ENCODE data around the gene PAX7.

Gene PAX7

DNA sequence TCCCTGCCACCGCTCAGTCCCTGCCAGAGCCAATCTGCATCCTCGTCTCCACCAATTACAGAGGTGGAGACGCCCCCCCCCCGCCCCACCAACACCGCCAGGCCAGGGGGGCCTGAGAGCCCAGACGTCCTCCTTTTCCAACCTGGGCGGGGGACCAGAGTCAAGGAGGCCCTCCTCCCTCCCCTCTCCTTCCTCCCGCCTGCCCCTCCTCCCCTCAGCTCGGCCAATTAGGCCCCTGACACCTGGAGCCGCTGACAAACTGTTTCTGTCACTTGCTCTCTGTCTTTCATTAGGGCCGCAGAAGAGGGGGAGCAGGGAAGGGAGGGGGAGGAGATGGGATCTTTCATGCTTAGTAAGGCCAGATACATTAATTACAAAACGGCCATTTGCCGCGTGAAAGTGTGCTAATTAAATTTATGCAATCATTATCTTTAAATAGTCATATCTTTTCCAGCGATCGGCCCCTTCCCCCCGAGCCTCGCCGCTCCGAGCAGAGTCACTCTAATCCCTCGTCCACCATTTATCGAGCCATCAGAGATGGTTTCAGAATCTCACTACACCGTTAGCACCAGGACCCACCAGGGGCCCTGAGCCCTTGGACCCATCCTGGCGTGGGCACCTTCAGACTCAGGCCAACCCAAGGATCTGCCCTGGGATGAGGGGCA is 94.7 kb downstream of the PAX7 start:
- Histone ChIP-seq H3K27me3 (ENCODE audit: insufficient read depth, insufficient read length) (no peaks in the 10 kb centered on the region), H3K4me3 (ENCODE audit: insufficient read length, low read depth) (no peak overlapping the region), H3K9me3 (ENCODE audit: insufficient read depth, low read length) (no peaks in the 10 kb centered on the region), H3K4me1 (ENCODE audit: insufficient read depth, insufficient read length) (peaks cover 13% of the 10 kb centered on the region), H3K36me3 (ENCODE audit: insufficient read depth, insufficient read length, low read length) (no peaks in the 10 kb centered on the region), H3K9ac (ENCODE audit: insufficient read length, low read depth) (no peak overlapping the region)
- DNase-seq (ENCODE audit: low read depth, low spot score): no peak
- TF ChIP-seq YY1 (IDR thresholded peaks at IDR 0.05; ENCODE audit: insufficient read depth, insufficient read length) (no peak), ZNF274 (IDR thresholded peaks at IDR 0.05; ENCODE audit: low read depth, low read length) (no peak), SUZ12 (IDR thresholded peaks at IDR 0.05; ENCODE audit: extremely low read depth, insufficient read depth, insufficient read length) (no peak)

- H3K27me3 ChIP-seq (ENCODE audit: insufficient read depth, insufficient read length): no peaks in the 10 kb centered on the region
- no peaks in the 10 kb centered on the region for H3K36me3 ChIP-seq (ENCODE audit: insufficient read depth, insufficient read length, low read length)
- DNase-seq (ENCODE audit: low read depth, low spot score): no peak
- H3K4me3 ChIP-seq (ENCODE audit: insufficient read length, low read depth): no peak overlapping the region
- no peak for TF ChIP-seq YY1 (IDR thresholded peaks at IDR 0.05; ENCODE audit: insufficient read depth, insufficient read length)
- TF ChIP-seq ZNF274 (IDR thresholded peaks at IDR 0.05; ENCODE audit: low read depth, low read length): no peak
- TF ChIP-seq SUZ12 (IDR thresholded peaks at IDR 0.05; ENCODE audit: extremely low read depth, insufficient read depth, insufficient read length): no peak
- no peaks in the 10 kb centered on the region for H3K9me3 ChIP-seq (ENCODE audit: insufficient read depth, low read length)
- peaks cover 13% of the 10 kb centered on the region for H3K4me1 ChIP-seq (ENCODE audit: insufficient read depth, insufficient read length)
- no peak overlapping the region for H3K9ac ChIP-seq (ENCODE audit: insufficient read length, low read depth)
These were observed 95.7 kb downstream of the PAX7 start for GRCh38 chr1:18726368-18726767.

DNA sequence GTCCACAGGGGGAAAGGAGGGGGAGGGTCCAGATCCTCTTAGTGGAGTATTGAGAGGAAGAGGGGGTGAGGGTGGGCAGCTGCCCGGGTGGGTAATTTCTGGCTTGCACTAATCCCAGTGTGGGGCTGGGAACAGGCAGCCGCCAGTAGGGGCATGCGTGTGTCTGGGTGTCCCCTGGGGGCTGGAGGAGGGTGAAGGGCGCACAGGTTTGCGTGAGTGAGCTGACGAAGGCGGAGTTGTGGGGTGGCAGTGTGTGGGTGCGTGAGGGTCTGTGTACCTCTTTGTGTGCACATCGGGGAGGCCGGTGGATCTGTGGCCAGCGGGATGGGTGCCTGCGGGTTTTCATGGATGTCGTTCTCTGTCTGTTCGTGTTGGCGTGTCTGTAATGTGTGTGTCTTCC is 97.3 kb downstream of the PAX7 start:
- no peaks in the 10 kb centered on the region for H3K9me3 ChIP-seq (ENCODE audit: insufficient read depth, low read length)
- H3K4me1 ChIP-seq (ENCODE audit: insufficient read depth, insufficient read length): peaks cover 14% of the 10 kb centered on the region
- no peaks in the 10 kb centered on the region for H3K36me3 ChIP-seq (ENCODE audit: insufficient read depth, insufficient read length, low read length)
- H3K4me3 ChIP-seq (ENCODE audit: insufficient read length, low read depth): no peak overlapping the region
- TF ChIP-seq SUZ12 (IDR thresholded peaks at IDR 0.05; ENCODE audit: extremely low read depth, insufficient read depth, insufficient read length) (no peak), YY1 (IDR thresholded peaks at IDR 0.05; ENCODE audit: insufficient read depth, insufficient read length) (no peak), ZNF274 (IDR thresholded peaks at IDR 0.05; ENCODE audit: low read depth, low read length) (no peak)
- H3K27me3 ChIP-seq (ENCODE audit: insufficient read depth, insufficient read length): no peaks in the 10 kb centered on the region
- H3K9ac ChIP-seq (ENCODE audit: insufficient read length, low read depth): no peak overlapping the region
- DNase-seq (ENCODE audit: low read depth, low spot score): no peak

GRCh38 chr1:18730321-18730720 is 99.7 kb downstream of the PAX7 start:
- no peak overlapping the region for H3K9ac ChIP-seq (ENCODE audit: insufficient read length, low read depth)
- no peak overlapping the region for H3K4me3 ChIP-seq (ENCODE audit: insufficient read length, low read depth)
- DNase-seq (ENCODE audit: low read depth, low spot score): no peak
- no peaks in the 10 kb centered on the region for H3K36me3 ChIP-seq (ENCODE audit: insufficient read depth, insufficient read length, low read length)
- H3K4me1 ChIP-seq (ENCODE audit: insufficient read depth, insufficient read length): peaks cover 10% of the 10 kb centered on the region
- H3K27me3 ChIP-seq (ENCODE audit: insufficient read depth, insufficient read length): no peaks in the 10 kb centered on the region
- TF ChIP-seq SUZ12 (IDR thresholded peaks at IDR 0.05; ENCODE audit: extremely low read depth, insufficient read depth, insufficient read length) (no peak), YY1 (IDR thresholded peaks at IDR 0.05; ENCODE audit: insufficient read depth, insufficient read length) (no peak), ZNF274 (IDR thresholded peaks at IDR 0.05; ENCODE audit: low read depth, low read length) (no peak)
- H3K9me3 ChIP-seq (ENCODE audit: insufficient read depth, low read length): no peaks in the 10 kb centered on the region

DNA sequence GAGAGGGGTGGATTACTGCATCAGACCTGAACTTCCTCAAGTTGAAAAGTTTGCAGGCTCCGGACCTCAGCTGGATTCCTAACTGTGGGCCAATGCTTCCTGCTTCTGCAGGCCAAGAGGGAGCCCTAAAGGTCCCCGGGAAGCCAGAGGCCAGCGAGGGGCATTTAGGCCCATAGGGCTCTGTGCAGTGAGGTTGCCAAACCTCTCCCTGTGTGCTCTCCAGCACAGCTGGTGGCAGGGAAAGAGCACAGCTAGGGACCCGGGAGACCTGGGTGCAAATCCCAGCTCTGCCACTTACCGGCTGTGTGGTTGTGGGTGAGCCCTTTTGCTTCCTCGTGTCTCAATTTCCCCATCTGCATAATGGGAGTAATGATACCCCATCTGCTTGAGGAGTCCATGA is 100.5 kb downstream of the PAX7 start:
- Histone ChIP-seq H3K4me1 (ENCODE audit: insufficient read depth, insufficient read length) (peaks cover 8% of the 10 kb centered on the region), H3K36me3 (ENCODE audit: insufficient read depth, insufficient read length, low read length) (no peaks in the 10 kb centered on the region), H3K9me3 (ENCODE audit: insufficient read depth, low read length) (no peaks in the 10 kb centered on the region), H3K4me3 (ENCODE audit: insufficient read length, low read depth) (no peak overlapping the region), H3K27me3 (ENCODE audit: insufficient read depth, insufficient read length) (no peaks in the 10 kb centered on the region), H3K9ac (ENCODE audit: insufficient read length, low read depth) (no peak overlapping the region)
- TF ChIP-seq YY1 (IDR thresholded peaks at IDR 0.05; ENCODE audit: insufficient read depth, insufficient read length): no peak
- no peak for TF ChIP-seq ZNF274 (IDR thresholded peaks at IDR 0.05; ENCODE audit: low read depth, low read length)
- no peak for TF ChIP-seq SUZ12 (IDR thresholded peaks at IDR 0.05; ENCODE audit: extremely low read depth, insufficient read depth, insufficient read length)
- no peak for DNase-seq (ENCODE audit: low read depth, low spot score)

DNA sequence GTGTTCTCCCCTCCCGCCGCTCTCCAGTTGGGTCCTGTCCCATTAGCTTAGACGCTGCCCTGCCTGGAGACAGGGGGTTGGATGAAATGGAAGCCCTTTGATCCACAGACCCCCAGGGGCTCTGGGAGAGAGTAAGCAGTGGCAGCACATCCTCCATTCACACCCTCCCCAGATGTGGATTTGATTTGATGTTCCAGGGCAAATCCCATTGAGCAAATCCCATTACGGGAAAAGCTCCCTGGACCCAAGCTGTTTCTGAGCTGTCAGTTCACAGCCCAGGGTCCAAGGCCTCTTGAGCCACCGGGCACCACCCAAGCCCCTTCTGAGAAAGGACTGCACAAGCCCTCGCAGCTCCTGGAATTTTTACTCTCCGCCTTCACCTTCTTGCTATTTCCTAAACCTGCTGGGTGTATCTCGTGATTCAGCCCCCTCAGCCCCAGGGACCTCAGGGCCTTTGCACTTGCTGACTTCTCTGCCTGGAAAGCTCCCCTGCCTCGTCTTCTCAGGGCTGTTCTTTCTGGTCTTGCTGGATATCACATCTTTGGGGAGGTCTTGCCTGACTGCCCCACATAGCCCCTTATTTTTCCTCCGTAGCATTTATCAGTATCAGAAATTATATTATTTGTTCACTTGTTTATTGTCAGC is 101.1 kb downstream of the PAX7 start:
- H3K4me1 ChIP-seq (ENCODE audit: insufficient read depth, insufficient read length): peaks cover 8% of the 10 kb centered on the region
- H3K9ac ChIP-seq (ENCODE audit: insufficient read length, low read depth): no peak overlapping the region
- TF ChIP-seq SUZ12 (IDR thresholded peaks at IDR 0.05; ENCODE audit: extremely low read depth, insufficient read depth, insufficient read length) (no peak), ZNF274 (IDR thresholded peaks at IDR 0.05; ENCODE audit: low read depth, low read length) (no peak), YY1 (IDR thresholded peaks at IDR 0.05; ENCODE audit: insufficient read depth, insufficient read length) (no peak)
- no peaks in the 10 kb centered on the region for H3K36me3 ChIP-seq (ENCODE audit: insufficient read depth, insufficient read length, low read length)
- no peak for DNase-seq (ENCODE audit: low read depth, low spot score)
- no peaks in the 10 kb centered on the region for H3K27me3 ChIP-seq (ENCODE audit: insufficient read depth, insufficient read length)
- no peaks in the 10 kb centered on the region for H3K9me3 ChIP-seq (ENCODE audit: insufficient read depth, low read length)
- H3K4me3 ChIP-seq (ENCODE audit: insufficient read length, low read depth): no peak overlapping the region

DNA sequence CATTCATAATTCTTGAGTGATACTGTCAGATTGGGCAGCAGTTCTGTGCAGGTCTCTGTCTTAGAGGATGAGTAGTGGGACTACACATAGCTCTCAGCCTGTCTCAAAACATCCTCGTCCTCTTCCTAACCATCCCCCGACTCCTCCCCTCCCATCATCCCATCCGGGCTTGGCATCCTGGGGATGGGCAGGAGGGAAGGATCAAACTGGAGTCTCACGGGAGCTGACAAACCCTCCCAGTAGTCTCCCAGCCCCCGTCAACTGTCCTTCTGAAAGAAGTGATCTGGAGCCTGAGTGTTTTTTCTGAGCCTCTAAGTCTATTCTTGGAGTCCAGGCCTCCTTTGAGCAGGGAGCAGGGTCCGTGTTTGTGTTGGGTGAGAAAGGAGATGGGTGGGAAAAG is 102.0 kb downstream of the PAX7 start:
- DNase-seq (ENCODE audit: low read depth, low spot score): no peak
- no peak for TF ChIP-seq ZNF274 (IDR thresholded peaks at IDR 0.05; ENCODE audit: low read depth, low read length)
- no peak for TF ChIP-seq YY1 (IDR thresholded peaks at IDR 0.05; ENCODE audit: insufficient read depth, insufficient read length)
- no peak for TF ChIP-seq SUZ12 (IDR thresholded peaks at IDR 0.05; ENCODE audit: extremely low read depth, insufficient read depth, insufficient read length)
- no peaks in the 10 kb centered on the region for H3K27me3 ChIP-seq (ENCODE audit: insufficient read depth, insufficient read length)
- no peak overlapping the region for H3K9ac ChIP-seq (ENCODE audit: insufficient read length, low read depth)
- peaks cover 8% of the 10 kb centered on the region for H3K4me1 ChIP-seq (ENCODE audit: insufficient read depth, insufficient read length)
- H3K4me3 ChIP-seq (ENCODE audit: insufficient read length, low read depth): no peak overlapping the region
- H3K9me3 ChIP-seq (ENCODE audit: insufficient read depth, low read length): no peaks in the 10 kb centered on the region
- no peaks in the 10 kb centered on the region for H3K36me3 ChIP-seq (ENCODE audit: insufficient read depth, insufficient read length, low read length)
